HuH-7 (cell line): ENCODE results near the gene FEM1A.
A peak's percentile ranks its signal among the peaks of the same experiment; 100 is the strongest.
"Not testable (repeated sequence)": the region's sequence is repeated elsewhere in the genome, so short reads cannot be mapped to it uniquely, and the experiment has no call there.

Source experiments
- DNase-seq: peaks from one replicate; pipeline ENCODE4 v3.0.0; 2011; ENCODE audit warnings: low spot score

FEM1A gene

GRCh38 chr19:4775627-4776152, 15.8 kb upstream of the FEM1A start:
- DNase-seq: no peak

GRCh38 chr19:4776436-4777211, 14.9 kb upstream of the FEM1A start:
- no peak for DNase-seq

- DNase-seq: not testable (repeated sequence)
Observed at GRCh38 chr19:4778124-4778523, 13.4 kb upstream of the FEM1A start.

- DNase-seq: no peak
Observed at GRCh38 chr19:4780860-4781259, 10.7 kb upstream of the FEM1A start.

GRCh38 chr19:4781801-4782200, 9.7 kb upstream of the FEM1A start:
- DNase-seq: no peak

GRCh38 chr19:4786412-4787016, 5.0 kb upstream of the FEM1A start:
- not testable (repeated sequence) for DNase-seq

- DNase-seq: not testable (repeated sequence)
Observed at GRCh38 chr19:4792019-4792865, 708 bp downstream of the FEM1A start.

- DNase-seq: not testable (repeated sequence)
Observed at GRCh38 chr19:4792866-4793195, 1.3 kb downstream of the FEM1A start.

- not testable (repeated sequence) for DNase-seq
Observed at GRCh38 chr19:4793278-4793677, 1.7 kb downstream of the FEM1A start.

GRCh38 chr19:4794971-4795370, 3.4 kb downstream of the FEM1A start:
- no peak for DNase-seq

- DNase-seq: no peak
Observed at GRCh38 chr19:4795400-4795799, 3.9 kb downstream of the FEM1A start.

- DNase-seq: no peak
Observed at GRCh38 chr19:4800591-4801081, 9.1 kb downstream of the FEM1A start.

- no peak for DNase-seq
Observed at GRCh38 chr19:4801085-4801619, 9.6 kb downstream of the FEM1A start.

- no peak for DNase-seq
Observed at GRCh38 chr19:4802711-4803110, 11.2 kb downstream of the FEM1A start.

- peak; percentile 64 for DNase-seq
Observed at GRCh38 chr19:4803736-4804695, 12.5 kb downstream of the FEM1A start.

- not testable (repeated sequence) for DNase-seq
Observed at GRCh38 chr19:4805140-4805539, 13.6 kb downstream of the FEM1A start.

- no peak for DNase-seq
Observed at GRCh38 chr19:4806384-4806783, 14.8 kb downstream of the FEM1A start.

- no peak for DNase-seq
Observed at GRCh38 chr19:4807188-4807587, 15.7 kb downstream of the FEM1A start.

GRCh38 chr19:4811328-4812131, 20.0 kb downstream of the FEM1A start:
- DNase-seq: peak; percentile 81
